Measurements from ENCODE around the gene COL1A2. TPM values are rescaled to one million over a fixed set of nuclear protein-coding genes. Genes with fewer than 3 reads are reported as not detected.

The COL1A2 gene
- polyA plus RNA-seq, 2 of the 4 experiments (the other 2 are of a cell fraction), result 0.14 TPM; not detected in 1

DNA sequence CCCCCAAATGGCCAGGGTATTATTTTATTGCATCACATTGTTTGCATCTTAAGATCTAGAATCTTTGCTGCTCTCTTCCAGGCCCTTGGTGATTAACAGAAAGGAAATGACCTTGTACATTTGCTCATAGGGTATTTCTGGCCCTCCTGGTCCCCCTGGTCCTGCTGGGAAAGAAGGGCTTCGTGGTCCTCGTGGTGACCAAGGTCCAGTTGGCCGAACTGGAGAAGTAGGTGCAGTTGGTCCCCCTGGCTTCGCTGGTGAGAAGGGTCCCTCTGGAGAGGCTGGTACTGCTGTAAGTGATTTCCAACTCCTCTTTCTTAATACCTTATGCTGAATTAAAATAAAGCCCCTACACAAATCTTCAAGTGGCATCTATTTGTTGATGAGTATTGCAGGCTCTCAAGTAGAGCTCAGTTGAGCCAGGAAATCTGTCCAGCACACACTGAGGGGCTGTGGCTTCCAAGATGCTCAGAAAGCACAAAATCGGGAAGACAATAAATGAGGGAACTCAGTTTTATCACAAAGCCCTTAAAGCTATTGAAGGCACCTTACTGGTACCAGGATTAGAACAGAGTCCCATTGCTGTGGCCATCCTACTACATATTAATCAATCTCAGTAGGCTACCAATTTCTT, 28.2 kb downstream of the COL1A2 start:
- H3K9me3 ChIP-seq, result no peaks in the 10 kb centered on the region
- no peak overlapping the region for H3K4me2 ChIP-seq
- no peaks in the 10 kb centered on the region for H3K4me1 ChIP-seq
- 54% methylated on average over 5 of the region's 5 CpGs for WGBS (ENCODE audit: missing lambda C conversion rate)
- ChIA-PET CTCF (interaction anchor here (1.6 to 5.0 kb wide), 2 partner anchors 13 to 126 kb away, joined by 5 to 32 read pairs; no protein-coding TSS in a partner anchor), POLR2A (no interaction called here)
- TF ChIP-seq JUN (IDR thresholded peaks at IDR 0.05), result no peak
- no peak for TF ChIP-seq KDM5A (IDR thresholded peaks at IDR 0.05)
- TF ChIP-seq RFX5 (IDR thresholded peaks at IDR 0.05), result no peak
- no peak for TF ChIP-seq FOSB (CRISPR knock-in tag; IDR thresholded peaks at IDR 0.05)
- TF ChIP-seq ZNF302 (CRISPR knock-in tag; IDR thresholded peaks at IDR 0.05), result no peak
- no peak for TF ChIP-seq ZFP36 (IDR thresholded peaks at IDR 0.05; ENCODE audit: borderline replicate concordance, partially characterized antibody)
- TF ChIP-seq, protein P1, sequence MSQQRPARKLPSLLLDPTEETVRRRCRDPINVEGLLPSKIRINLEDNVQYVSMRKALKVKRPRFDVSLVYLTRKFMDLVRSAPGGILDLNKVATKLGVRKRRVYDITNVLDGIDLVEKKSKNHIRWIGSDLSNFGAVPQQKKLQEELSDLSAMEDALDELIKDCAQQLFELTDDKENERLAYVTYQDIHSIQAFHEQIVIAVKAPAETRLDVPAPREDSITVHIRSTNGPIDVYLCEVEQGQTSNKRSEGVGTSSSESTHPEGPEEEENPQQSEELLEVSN (IDR thresholded peaks at IDR 0.05; ENCODE audit: borderline replicate concordance, low read depth), result no peak
- TF ChIP-seq CEBPB (IDR thresholded peaks at IDR 0.05), result no peak
- no peak for TF ChIP-seq EHMT2 (IDR thresholded peaks at IDR 0.05; ENCODE audit: low read depth)
- TF ChIP-seq MAZ (IDR thresholded peaks at IDR 0.05; ENCODE audit: borderline replicate concordance, low read depth, low read length), result no peak
- no peak for TF ChIP-seq NPAS2 (CRISPR knock-in tag; IDR thresholded peaks at IDR 0.05; ENCODE audit: borderline replicate concordance)
- no peak for TF ChIP-seq PHF8 (IDR thresholded peaks at IDR 0.05; ENCODE audit: borderline replicate concordance, low read depth)
- no peak overlapping the region for H3K4me3 ChIP-seq
- no peak for FAIRE-seq
- no peak for DNase-seq (ENCODE audit: low read depth in 1 of 2, low spot score in 1 of 2)
- H3K27ac ChIP-seq, result no peak overlapping the region
- no peak for ATAC-seq

DNA sequence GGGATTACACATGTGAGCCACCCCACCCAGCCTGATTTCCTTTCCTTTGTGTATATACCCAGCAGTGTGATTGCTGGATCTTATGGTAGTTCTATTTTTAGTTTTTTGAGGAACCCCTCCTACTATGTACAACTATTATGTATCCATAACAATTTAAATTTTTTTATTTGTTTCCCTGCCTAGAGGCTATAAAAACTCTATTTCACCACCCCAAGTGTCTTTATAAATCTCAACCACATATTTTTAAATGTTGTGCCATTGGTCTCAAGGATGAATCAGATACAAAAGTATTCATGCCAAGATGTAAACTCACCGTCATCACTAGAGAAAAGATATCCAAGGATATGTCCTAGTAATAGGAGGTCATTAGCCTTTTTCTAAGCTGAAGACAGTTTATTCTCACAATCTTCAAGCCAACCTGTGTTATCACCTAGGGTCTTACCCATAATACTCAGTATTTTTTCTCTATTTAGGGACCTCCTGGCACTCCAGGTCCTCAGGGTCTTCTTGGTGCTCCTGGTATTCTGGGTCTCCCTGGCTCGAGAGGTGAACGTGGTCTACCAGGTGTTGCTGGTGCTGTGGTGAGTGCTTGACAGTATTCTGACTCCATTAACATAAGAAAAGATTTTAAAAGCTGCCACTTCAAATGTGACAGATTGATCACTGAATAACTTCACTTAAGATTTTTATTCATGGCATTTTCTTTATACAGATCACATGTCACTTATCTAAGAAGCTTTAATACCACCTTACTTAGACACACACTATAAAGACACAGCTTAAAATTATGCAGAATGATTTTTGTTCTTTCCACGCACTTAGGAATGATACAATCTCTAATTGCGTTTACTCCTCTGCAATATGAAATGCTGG, 29.4 kb downstream of the COL1A2 start:
- POLR2A ChIA-PET, result no interaction called here
- CTCF ChIA-PET, result interaction anchor here (1.6 to 5.0 kb wide), 2 partner anchors 12 to 128 kb away, joined by 5 to 32 read pairs; no protein-coding TSS in a partner anchor
- TF ChIP-seq SREBF2 (IDR thresholded peaks at IDR 0.05) (no peak), HOXB13 (CRISPR knock-in tag; IDR thresholded peaks at IDR 0.05; ENCODE audit: low read depth) (no peak), RCOR1 (IDR thresholded peaks at IDR 0.05; ENCODE audit: low read depth, low read length) (no peak), KDM5A (IDR thresholded peaks at IDR 0.05) (no peak)
- TF ChIP-seq, protein P2, sequence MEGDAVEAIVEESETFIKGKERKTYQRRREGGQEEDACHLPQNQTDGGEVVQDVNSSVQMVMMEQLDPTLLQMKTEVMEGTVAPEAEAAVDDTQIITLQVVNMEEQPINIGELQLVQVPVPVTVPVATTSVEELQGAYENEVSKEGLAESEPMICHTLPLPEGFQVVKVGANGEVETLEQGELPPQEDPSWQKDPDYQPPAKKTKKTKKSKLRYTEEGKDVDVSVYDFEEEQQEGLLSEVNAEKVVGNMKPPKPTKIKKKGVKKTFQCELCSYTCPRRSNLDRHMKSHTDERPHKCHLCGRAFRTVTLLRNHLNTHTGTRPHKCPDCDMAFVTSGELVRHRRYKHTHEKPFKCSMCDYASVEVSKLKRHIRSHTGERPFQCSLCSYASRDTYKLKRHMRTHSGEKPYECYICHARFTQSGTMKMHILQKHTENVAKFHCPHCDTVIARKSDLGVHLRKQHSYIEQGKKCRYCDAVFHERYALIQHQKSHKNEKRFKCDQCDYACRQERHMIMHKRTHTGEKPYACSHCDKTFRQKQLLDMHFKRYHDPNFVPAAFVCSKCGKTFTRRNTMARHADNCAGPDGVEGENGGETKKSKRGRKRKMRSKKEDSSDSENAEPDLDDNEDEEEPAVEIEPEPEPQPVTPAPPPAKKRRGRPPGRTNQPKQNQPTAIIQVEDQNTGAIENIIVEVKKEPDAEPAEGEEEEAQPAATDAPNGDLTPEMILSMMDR (IDR thresholded peaks at IDR 0.05), result no peak
- TF ChIP-seq, protein P3, sequence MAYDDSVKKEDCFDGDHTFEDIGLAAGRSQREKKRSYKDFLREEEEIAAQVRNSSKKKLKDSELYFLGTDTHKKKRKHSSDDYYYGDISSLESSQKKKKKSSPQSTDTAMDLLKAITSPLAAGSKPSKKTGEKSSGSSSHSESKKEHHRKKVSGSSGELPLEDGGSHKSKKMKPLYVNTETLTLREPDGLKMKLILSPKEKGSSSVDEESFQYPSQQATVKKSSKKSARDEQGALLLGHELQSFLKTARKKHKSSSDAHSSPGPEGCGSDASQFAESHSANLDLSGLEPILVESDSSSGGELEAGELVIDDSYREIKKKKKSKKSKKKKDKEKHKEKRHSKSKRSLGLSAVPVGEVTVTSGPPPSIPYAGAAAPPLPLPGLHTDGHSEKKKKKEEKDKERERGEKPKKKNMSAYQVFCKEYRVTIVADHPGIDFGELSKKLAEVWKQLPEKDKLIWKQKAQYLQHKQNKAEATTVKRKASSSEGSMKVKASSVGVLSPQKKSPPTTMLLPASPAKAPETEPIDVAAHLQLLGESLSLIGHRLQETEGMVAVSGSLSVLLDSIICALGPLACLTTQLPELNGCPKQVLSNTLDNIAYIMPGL (CRISPR knock-in tag; IDR thresholded peaks at IDR 0.05; ENCODE audit: borderline replicate concordance), result no peak
- TF ChIP-seq, protein P4, sequence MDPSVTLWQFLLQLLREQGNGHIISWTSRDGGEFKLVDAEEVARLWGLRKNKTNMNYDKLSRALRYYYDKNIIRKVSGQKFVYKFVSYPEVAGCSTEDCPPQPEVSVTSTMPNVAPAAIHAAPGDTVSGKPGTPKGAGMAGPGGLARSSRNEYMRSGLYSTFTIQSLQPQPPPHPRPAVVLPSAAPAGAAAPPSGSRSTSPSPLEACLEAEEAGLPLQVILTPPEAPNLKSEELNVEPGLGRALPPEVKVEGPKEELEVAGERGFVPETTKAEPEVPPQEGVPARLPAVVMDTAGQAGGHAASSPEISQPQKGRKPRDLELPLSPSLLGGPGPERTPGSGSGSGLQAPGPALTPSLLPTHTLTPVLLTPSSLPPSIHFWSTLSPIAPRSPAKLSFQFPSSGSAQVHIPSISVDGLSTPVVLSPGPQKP (IDR thresholded peaks at IDR 0.05; ENCODE audit: low read depth, low read length), result no peak
- TF ChIP-seq, protein P5, sequence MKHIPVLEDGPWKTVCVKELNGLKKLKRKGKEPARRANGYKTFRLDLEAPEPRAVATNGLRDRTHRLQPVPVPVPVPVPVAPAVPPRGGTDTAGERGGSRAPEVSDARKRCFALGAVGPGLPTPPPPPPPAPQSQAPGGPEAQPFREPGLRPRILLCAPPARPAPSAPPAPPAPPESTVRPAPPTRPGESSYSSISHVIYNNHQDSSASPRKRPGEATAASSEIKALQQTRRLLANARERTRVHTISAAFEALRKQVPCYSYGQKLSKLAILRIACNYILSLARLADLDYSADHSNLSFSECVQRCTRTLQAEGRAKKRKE (CRISPR knock-in tag; IDR thresholded peaks at IDR 0.05; ENCODE audit: low read depth), result no peak

More for the DNA sequence above, 29.4 kb downstream of the COL1A2 start:
- no peak for FAIRE-seq
- no peaks in the 10 kb centered on the region for H3K4me1 ChIP-seq
- no peak; a peak in 1 of 6 replicates for ATAC-seq
- H3K4me3 ChIP-seq, result no peak overlapping the region
- H3K27ac ChIP-seq, result no peak overlapping the region
- no peak overlapping the region for H3K4me2 ChIP-seq
- WGBS (ENCODE audit: missing lambda C conversion rate), result 76% methylated on average over 5 of the region's 5 CpGs
- peak in 1 of 2 experiments; percentile 6 for DNase-seq (ENCODE audit: low read depth in 1 of 2, low spot score in 1 of 2)
- no peaks in the 10 kb centered on the region for H3K9me3 ChIP-seq

Measured in A549 (cell line).